Neuronal stem cell (in vitro differentiated cells): ENCODE measurements around the gene IMMT.

Experiments used
- DNase-seq: peaks from one replicate; pipeline ENCODE4 v3.0.0-alpha.2; 2013; ENCODE audit warnings: low spot score
- H2AFZ ChIP-seq: one replicate; pipeline ENCODE4 v1.6.1; 2013; ENCODE audit warnings: mild to moderate bottlenecking, low read length, inconsistent platforms
- H2AK5ac ChIP-seq: 2 replicates; pipeline ENCODE4 v1.6.1; 2013; ENCODE audit warnings: low read depth, mild to moderate bottlenecking, inconsistent platforms, low read length, moderate library complexity, mixed read lengths
- H2BK120ac ChIP-seq: 2 replicates; pipeline ENCODE4 v1.6.1; 2013; ENCODE audit warnings: low read depth, mild to moderate bottlenecking, inconsistent platforms, low read length, moderate library complexity, mixed read lengths
- H2BK12ac ChIP-seq: one replicate; pipeline ENCODE4 v1.6.1; 2013; ENCODE audit warnings: low read length, inconsistent platforms
- H2BK15ac ChIP-seq: 2 replicates; pipeline ENCODE4 v1.6.1; 2013; ENCODE audit warnings: mild to moderate bottlenecking, low read length, inconsistent platforms, mixed read lengths
- H2BK5ac ChIP-seq: one replicate; pipeline ENCODE4 v1.6.1; 2013; ENCODE audit warnings: inconsistent platforms, mild to moderate bottlenecking, low read length, moderate library complexity
- H3K14ac ChIP-seq: one replicate; pipeline ENCODE4 v1.6.1; 2013; ENCODE audit warnings: low read length, inconsistent platforms
- H3K18ac ChIP-seq: 2 replicates; pipeline ENCODE4 v1.6.1; 2013; ENCODE audit warnings: low read length, inconsistent platforms
- H3K23ac ChIP-seq: 2 replicates; pipeline ENCODE4 v1.6.1; 2013; ENCODE audit warnings: low read depth, mild to moderate bottlenecking, mixed read lengths, low read length, inconsistent platforms; ENCODE audit not compliant: poor library complexity
- H3K27ac ChIP-seq: replicated peaks from 3 replicates; pipeline ENCODE4 v1.5.1; 2013; ENCODE audit warnings: low read length, inconsistent platforms
- H3K27me3 ChIP-seq, 3 experiments: 2 replicates each; pipeline ENCODE4 v1.6.1; 2013; ENCODE audit warnings: low read length in 3 of 3, mild to moderate bottlenecking in 2 of 3, inconsistent platforms in 1 of 3, low read depth in 1 of 3, mixed read lengths in 1 of 3, moderate library complexity in 1 of 3; ENCODE audit not compliant: control insufficient read depth in 3 of 3, insufficient read depth in 3 of 3
- H3K36me3 ChIP-seq, 2 donors: replicated peaks in 1 of 2; 2 replicates each; pipeline ENCODE4 v1.6.1; 2013; ENCODE audit warnings: low read length in 2 of 2; ENCODE audit not compliant: control insufficient read depth in 2 of 2, insufficient read depth in 2 of 2
- H3K4ac ChIP-seq: 2 replicates; pipeline ENCODE4 v1.6.1; 2013; ENCODE audit warnings: inconsistent platforms, mild to moderate bottlenecking, low read length, moderate library complexity
- H3K4me1 ChIP-seq, 2 donors: 1 replicate in 1 of 2; 2 replicates in 1 of 2; pipeline ENCODE4 v1.6.1; 2013; ENCODE audit warnings: low read length in 2 of 2, low read depth in 1 of 2; ENCODE audit not compliant: control insufficient read depth in 2 of 2, insufficient read depth in 1 of 2
- H3K4me2 ChIP-seq: one replicate; pipeline ENCODE4 v1.6.1; 2013; ENCODE audit warnings: mild to moderate bottlenecking, low read length, inconsistent platforms; ENCODE audit not compliant: insufficient read depth, poor library complexity, severe bottlenecking
- H3K4me3 ChIP-seq, 2 donors: 2 replicates each; pipeline ENCODE4 v1.5.1; 2013; ENCODE audit warnings: low read length in 2 of 2, mild to moderate bottlenecking in 2 of 2, inconsistent platforms in 1 of 2, moderate library complexity in 1 of 2
- H3K79me1 ChIP-seq: one replicate; pipeline ENCODE4 v1.6.1; 2013; ENCODE audit warnings: low read depth, mild to moderate bottlenecking, inconsistent platforms, low read length, moderate library complexity
- H3K9ac ChIP-seq: one replicate; pipeline ENCODE4 v1.6.1; 2013; ENCODE audit warnings: mild to moderate bottlenecking, low read depth, low read length, inconsistent platforms; ENCODE audit not compliant: poor library complexity
- H3K9me3 ChIP-seq, 2 donors: replicated peaks in 1 of 2; 2 replicates each; pipeline versions ENCODE3 to v1.6.1; 2013; ENCODE audit warnings: low read length in 2 of 2, mild to moderate bottlenecking in 2 of 2, inconsistent platforms in 1 of 2, low read depth in 1 of 2, mixed read lengths in 1 of 2, moderate library complexity in 1 of 2; ENCODE audit not compliant: control insufficient read depth in 2 of 2, insufficient read depth in 1 of 2
- H4K8ac ChIP-seq: one replicate; pipeline ENCODE4 v1.6.1; 2013; ENCODE audit warnings: low read depth, mild to moderate bottlenecking, inconsistent platforms, low read length, moderate library complexity
- H4K91ac ChIP-seq: one replicate; pipeline ENCODE4 v1.6.1; 2013; ENCODE audit warnings: low read length, low read depth, mild to moderate bottlenecking, inconsistent platforms; ENCODE audit not compliant: poor library complexity
- WGBS, 2 donors: extraction: QIAGEN DNeasy Blood & Tissue Kit; methylation state at CpG; one replicate each; pipeline ENCODE4 v1.1.7; 2013; ENCODE audit warnings: missing lambda C conversion rate in 2 of 2, mixed read lengths in 1 of 2; ENCODE audit not compliant: insufficient read length in 2 of 2, insufficient replicate concordance in 1 of 2; ENCODE audit errors: extremely low coverage in 2 of 2; 5-methylcytosine and 5-hydroxymethylcytosine counted together

IMMT gene

DNA sequence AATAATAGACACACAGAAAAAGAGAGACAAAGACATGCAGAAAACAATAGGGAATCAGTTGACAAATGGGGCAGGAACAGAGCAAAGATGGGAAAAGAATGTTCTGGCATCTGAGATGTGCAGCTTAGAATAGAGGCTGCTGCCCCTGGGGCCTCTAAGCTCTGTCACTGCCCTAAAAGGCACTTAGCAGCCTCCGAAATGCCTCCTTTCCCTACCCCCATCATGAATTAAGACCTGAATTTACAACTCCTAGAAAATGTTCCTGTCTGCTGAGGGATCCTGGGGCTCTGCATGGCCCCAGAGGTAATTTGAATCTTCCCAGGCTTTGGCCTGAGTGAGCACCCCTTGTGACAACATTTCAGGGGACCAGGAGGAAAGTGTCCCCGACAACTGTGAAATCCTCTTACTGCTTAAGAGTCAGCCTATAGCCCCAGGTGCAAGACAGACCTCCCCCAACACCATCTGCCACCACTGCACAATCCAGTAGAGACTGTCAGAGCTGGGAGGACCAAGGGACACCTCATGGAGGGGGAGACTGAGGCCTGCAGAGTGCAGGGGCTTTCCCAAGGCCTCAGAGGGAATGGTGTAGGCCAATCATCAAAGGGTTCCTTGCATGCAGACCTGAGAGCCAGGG is 28.8 kb upstream of the IMMT start:
- no peak overlapping the region for H4K91ac ChIP-seq
- no peak overlapping the region for H2BK15ac ChIP-seq
- no peaks in the 10 kb centered on the region for H3K27me3 ChIP-seq
- no peak overlapping the region for H2BK5ac ChIP-seq
- no peak overlapping the region for H2BK120ac ChIP-seq
- no peak overlapping the region for H2AK5ac ChIP-seq
- H3K4me2 ChIP-seq: no peak overlapping the region
- no peak overlapping the region for H3K27ac ChIP-seq
- no peak overlapping the region for H3K14ac ChIP-seq
- no peak overlapping the region for H3K9ac ChIP-seq
- peaks cover 16 to 25% of the 10 kb centered on the region in 2 donors for H3K4me1 ChIP-seq
- H2BK12ac ChIP-seq: no peak overlapping the region
- no peaks in the 10 kb centered on the region for H3K79me1 ChIP-seq
- no peaks in the 10 kb centered on the region for H3K9me3 ChIP-seq
- no peak overlapping the region for H4K8ac ChIP-seq
- H2AFZ ChIP-seq: peak overlapping the region; percentile 56
- no CpG with 5 or more reads among the region's 2 CpGs for WGBS, 2 donors
- no peak overlapping the region for H3K18ac ChIP-seq
- H3K23ac ChIP-seq: no peak overlapping the region
- H3K36me3 ChIP-seq: no peaks in the 10 kb centered on the region
- no peak overlapping the region for H3K4ac ChIP-seq
- no peak overlapping the region for H3K4me3 ChIP-seq
- no peak for DNase-seq

DNA sequence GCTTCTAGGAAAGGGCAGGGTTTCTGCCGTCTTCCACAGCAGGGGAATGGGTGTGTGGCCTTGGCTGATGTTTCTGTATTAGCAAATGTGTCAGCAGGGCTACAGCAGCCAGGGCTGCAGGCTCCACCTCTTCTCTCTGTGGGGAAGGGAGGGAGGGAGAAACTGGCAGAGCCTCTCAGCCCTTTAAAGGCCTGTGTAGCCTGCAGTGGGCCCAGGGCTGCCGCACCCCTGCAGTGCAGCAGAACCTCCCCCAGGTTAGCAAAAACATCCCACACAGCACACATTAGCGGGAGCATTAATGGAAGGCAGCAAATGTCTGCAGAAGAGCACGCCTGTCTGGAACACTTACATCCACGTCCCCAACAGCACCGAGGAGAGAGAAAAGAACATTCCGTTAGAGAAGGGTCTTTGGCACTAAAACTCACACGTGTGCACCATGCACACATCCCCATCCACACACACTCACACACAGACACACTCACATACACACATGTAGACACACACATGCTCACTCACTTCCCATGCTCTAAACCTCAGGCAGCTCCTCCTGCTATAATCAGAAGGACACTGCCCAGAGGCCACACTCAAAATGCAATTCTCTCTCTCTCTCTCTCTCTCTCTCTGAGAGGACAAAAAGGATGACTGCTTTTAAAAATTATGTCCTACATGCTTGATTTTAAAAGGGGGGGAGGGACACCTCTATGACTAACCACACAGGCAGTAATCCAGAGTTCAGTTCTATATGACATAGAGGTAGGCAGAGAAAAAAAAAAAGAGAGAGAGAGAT is 28.1 kb upstream of the IMMT start:
- no peak overlapping the region for H3K4me2 ChIP-seq
- no peak overlapping the region for H3K14ac ChIP-seq
- no peak overlapping the region for H3K4ac ChIP-seq
- H2BK15ac ChIP-seq: no peak overlapping the region
- no peaks in the 10 kb centered on the region for H3K79me1 ChIP-seq
- H2BK120ac ChIP-seq: no peak overlapping the region
- H3K23ac ChIP-seq: peak overlapping the region; percentile 1
- DNase-seq: no peak
- no peak overlapping the region for H4K8ac ChIP-seq
- H3K27ac ChIP-seq: no peak overlapping the region
- peak overlapping the region; percentile 67 for H3K18ac ChIP-seq
- H3K27me3 ChIP-seq: no peaks in the 10 kb centered on the region
- H3K36me3 ChIP-seq: no peaks in the 10 kb centered on the region
- no peak overlapping the region for H4K91ac ChIP-seq
- H2BK12ac ChIP-seq: no peak overlapping the region
- H2AK5ac ChIP-seq: no peak overlapping the region
- H2BK5ac ChIP-seq: peak overlapping the region; percentile 32
- peak overlapping the region; percentile 56 for H2AFZ ChIP-seq
- no peak overlapping the region for H3K9ac ChIP-seq
- no peak overlapping the region for H3K4me3 ChIP-seq
- WGBS, 2 donors: no CpG with 5 or more reads among the region's 8 CpGs
- peaks cover 16 to 25% of the 10 kb centered on the region in 2 donors for H3K4me1 ChIP-seq
- H3K9me3 ChIP-seq: no peaks in the 10 kb centered on the region

DNA sequence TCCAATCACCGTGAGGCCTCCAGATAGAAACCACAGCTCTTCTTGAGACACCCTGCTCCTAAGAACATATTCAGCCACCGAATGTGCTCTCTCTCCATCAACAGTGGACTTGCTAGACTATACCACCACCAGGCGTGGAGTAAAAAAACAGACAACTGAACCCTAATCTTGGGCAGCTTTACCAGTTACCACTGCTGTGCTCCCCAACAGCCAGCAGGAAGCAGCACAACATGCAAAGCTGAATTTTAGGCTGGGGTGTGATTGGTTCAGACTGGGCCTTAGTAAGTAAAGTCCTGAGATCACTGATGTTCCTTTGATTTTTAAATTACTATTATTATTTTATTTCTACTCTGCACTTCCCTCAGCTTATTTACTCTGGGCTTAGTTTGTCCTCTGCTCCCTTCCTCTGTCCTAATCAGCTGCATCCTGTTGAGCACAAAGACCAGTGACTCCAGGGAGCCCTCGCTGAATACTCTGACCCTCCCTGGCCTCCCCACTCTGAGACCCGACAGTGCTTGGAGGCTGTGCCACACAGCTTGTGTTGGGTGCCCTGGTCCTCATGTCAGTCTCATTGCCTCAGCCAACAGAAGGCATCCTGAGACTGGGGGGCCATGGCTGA is 25.9 kb upstream of the IMMT start:
- Histone ChIP-seq H3K79me1 (no peaks in the 10 kb centered on the region), H3K4ac (no peak overlapping the region), H3K9ac (no peak overlapping the region), H2AK5ac (no peak overlapping the region), H3K4me3 (no peak overlapping the region), H2BK120ac (no peak overlapping the region), H3K4me1 (peaks cover 16 to 25% of the 10 kb centered on the region in 2 donors), H4K8ac (no peak overlapping the region), H3K36me3 (no peaks in the 10 kb centered on the region), H2BK15ac (no peak overlapping the region), H3K4me2 (no peak overlapping the region), H3K23ac (no peak overlapping the region), H4K91ac (peak overlapping the region; percentile 68), H2BK5ac (no peak overlapping the region), H2AFZ (peak overlapping the region; percentile 2), H3K14ac (no peak overlapping the region), H3K27me3 (no peaks in the 10 kb centered on the region), H3K18ac (peak overlapping the region; percentile 67), H2BK12ac (no peak overlapping the region), H3K27ac (no peak overlapping the region), H3K9me3 (no peaks in the 10 kb centered on the region)
- WGBS, 2 donors: no CpG with 5 or more reads among the region's 5 CpGs
- peak; percentile 50 for DNase-seq

DNA sequence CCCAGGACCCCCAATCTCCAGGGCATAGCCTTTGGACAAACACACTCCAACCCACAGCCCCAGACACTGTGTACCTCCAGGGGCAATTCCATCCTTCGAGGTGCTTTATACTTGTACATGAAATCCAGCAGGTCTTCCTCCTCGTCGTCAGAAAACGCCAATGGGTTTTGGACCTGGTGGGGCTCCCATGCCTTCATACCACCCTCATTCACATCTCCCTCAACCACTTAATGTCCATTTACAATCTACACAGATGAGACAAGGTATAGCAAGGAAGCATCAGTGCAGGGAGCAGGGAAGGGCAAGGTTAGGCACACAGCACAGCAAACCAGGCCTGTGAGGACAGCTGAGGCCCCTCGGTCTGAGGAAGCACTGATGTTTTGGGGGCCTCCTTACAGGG is 24.6 kb upstream of the IMMT start:
- Histone ChIP-seq H2AFZ (no peak overlapping the region), H3K4me1 (peaks cover 16 to 23% of the 10 kb centered on the region in 2 donors)

More for the DNA sequence above, 24.6 kb upstream of the IMMT start:
- Histone ChIP-seq H3K18ac (no peak overlapping the region), H4K91ac (no peak overlapping the region), H3K4me2 (no peak overlapping the region), H3K27ac (no peak overlapping the region), H3K9ac (peak overlapping the region; percentile 15), H2BK12ac (no peak overlapping the region), H3K27me3 (no peaks in the 10 kb centered on the region), H2BK5ac (no peak overlapping the region), H4K8ac (no peak overlapping the region), H3K4me3 (no peak overlapping the region), H3K14ac (no peak overlapping the region), H3K9me3 (no peaks in the 10 kb centered on the region), H3K79me1 (no peaks in the 10 kb centered on the region), H2AK5ac (no peak overlapping the region), H2BK15ac (no peak overlapping the region), H2BK120ac (no peak overlapping the region), H3K23ac (no peak overlapping the region), H3K36me3 (no peaks in the 10 kb centered on the region), H3K4ac (no peak overlapping the region)
- no CpG with 5 or more reads among the region's 5 CpGs for WGBS, 2 donors
- DNase-seq: no peak
